ENCODE measurements around the gene PJA2. TPM values are rescaled to one million over a fixed set of nuclear protein-coding genes. Genes with fewer than 3 reads are reported as not detected.
A peak's percentile ranks its signal among the peaks of the same experiment; 100 is the strongest.

Gene PJA2
- total and polyA plus RNA-seq, 12 donors: 15.6 to 103 (median 87.9) TPM

GRCh38 chr5:109316634-109317033, 93.1 kb downstream of the PJA2 start:
- ATAC-seq (no peak), DNase-seq (no peak)
- H3K4me3 ChIP-seq: no peak overlapping the region
- H3K4me1 ChIP-seq: peaks cover 0 to 5% (median 0%) of the 10 kb centered on the region in 9 donors
- no peaks in the 10 kb centered on the region for H3K27me3 ChIP-seq
- H3K27ac ChIP-seq: no peak overlapping the region
- 83 to 86% methylated on average over 4 of the region's 4 CpGs for WGBS, 2 donors
- H3K36me3 ChIP-seq: no peaks in the 10 kb centered on the region
- intact Hi-C loops (cut with DNase I): loop anchor here in 1 of 10 donors (10.0 kb wide), 1 partner anchor 412 kb away; no protein-coding TSS in a partner anchor
- no peaks in the 10 kb centered on the region for H3K9me3 ChIP-seq
- TF ChIP-seq CTCF (IDR thresholded peaks at IDR 0.05): no peak

- H3K4me1 ChIP-seq: peaks cover 0 to 5% (median 0%) of the 10 kb centered on the region in 9 donors
- H3K36me3 ChIP-seq: no peaks in the 10 kb centered on the region
- H3K9me3 ChIP-seq: no peaks in the 10 kb centered on the region
- 57 to 59% methylated on average over 1 of the region's 1 CpG for WGBS, 2 donors
- no peaks in the 10 kb centered on the region for H3K27me3 ChIP-seq
- no peak overlapping the region for H3K27ac ChIP-seq
- no peak for DNase-seq
- no peak for TF ChIP-seq CTCF (IDR thresholded peaks at IDR 0.05)
- H3K4me3 ChIP-seq: no peak overlapping the region
- ATAC-seq: peak in 1 of 8 donors; percentile 63
- intact Hi-C loops (cut with DNase I): loop anchor here in 1 of 10 donors (10.0 kb wide), 1 partner anchor 410 kb away; no protein-coding TSS in a partner anchor
These were observed 94.5 kb downstream of the PJA2 start for GRCh38 chr5:109315245-109315644.

- 94 to 99% methylated on average over 2 of the region's 2 CpGs for WGBS, 2 donors
- Histone ChIP-seq H3K4me1 (peaks cover 0 to 5% (median 0%) of the 10 kb centered on the region in 9 donors), H3K36me3 (no peaks in the 10 kb centered on the region), H3K27ac (no peak overlapping the region), H3K27me3 (no peaks in the 10 kb centered on the region), H3K4me3 (no peak overlapping the region), H3K9me3 (no peaks in the 10 kb centered on the region)
- DNase-seq: no peak
- no peak for TF ChIP-seq CTCF (IDR thresholded peaks at IDR 0.05)
- intact Hi-C loops (cut with DNase I): loop anchor here in 1 of 10 donors (10.0 kb wide), 1 partner anchor 408 kb away; no protein-coding TSS in a partner anchor
- no peak for ATAC-seq
These were observed 96.6 kb downstream of the PJA2 start for GRCh38 chr5:109313127-109313526.

- H3K9me3 ChIP-seq: no peaks in the 10 kb centered on the region
- 93 to 96% methylated on average over 2 of the region's 2 CpGs for WGBS, 2 donors
- H3K36me3 ChIP-seq: no peaks in the 10 kb centered on the region
- no peak for ATAC-seq
- H3K27ac ChIP-seq: no peak overlapping the region
- H3K4me1 ChIP-seq: peaks cover 0 to 5% (median 0%) of the 10 kb centered on the region in 9 donors
- intact Hi-C loops (cut with DNase I): loop anchor here in 1 of 10 donors (10.0 kb wide), 1 partner anchor 408 kb away; no protein-coding TSS in a partner anchor
- TF ChIP-seq CTCF (IDR thresholded peaks at IDR 0.05): no peak
- no peaks in the 10 kb centered on the region for H3K27me3 ChIP-seq
- no peak for DNase-seq
- H3K4me3 ChIP-seq: no peak overlapping the region
These were observed 97.1 kb downstream of the PJA2 start for GRCh38 chr5:109312695-109313094.
